ENCODE measurements around the gene THSD1. TPM values are rescaled to one million over a fixed set of nuclear protein-coding genes. Genes with fewer than 3 reads are reported as not detected.

THSD1 gene
- total RNA-seq, 2 donors from 2014 or later, result 6.5 to 7.3 TPM

DNA sequence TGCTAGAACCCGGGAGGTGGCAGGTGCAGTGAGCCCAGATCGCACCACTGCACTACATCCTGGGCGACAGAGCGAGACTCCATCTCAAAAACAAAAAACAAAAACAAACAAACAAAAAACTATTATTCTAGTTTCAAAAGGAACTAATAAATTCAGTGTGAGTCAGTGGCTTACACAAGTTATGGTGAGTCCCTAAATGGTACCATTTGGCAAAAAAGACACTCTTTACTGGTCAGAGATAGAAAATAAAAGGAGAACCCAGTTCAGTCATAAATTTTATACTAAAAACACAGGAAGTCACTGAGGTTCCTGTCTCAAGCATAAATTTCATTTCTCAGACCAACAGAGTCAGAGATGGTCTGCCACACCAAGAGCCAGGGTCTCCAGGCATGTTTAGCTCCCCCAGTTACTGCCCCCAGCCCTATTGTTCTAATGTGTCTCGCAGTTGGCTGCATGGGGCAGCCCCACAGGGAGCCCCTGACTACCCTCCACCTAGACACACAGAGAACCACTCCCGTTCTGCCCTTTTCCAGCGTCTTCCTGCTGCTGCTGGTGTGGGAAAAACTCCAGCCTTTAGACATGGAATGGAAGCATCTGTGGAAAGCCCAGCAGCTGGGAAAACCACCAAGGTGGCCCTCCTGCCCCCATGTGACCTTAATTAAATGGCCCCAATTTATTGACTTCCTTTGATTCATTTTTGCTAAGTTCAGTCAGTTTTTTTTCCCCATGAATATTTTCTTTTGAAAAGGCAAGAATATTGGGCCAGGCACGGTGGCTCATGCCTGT is 12.2 kb downstream of the THSD1 start:
- no peak for DNase-seq (ENCODE audit: low spot score)
- Histone ChIP-seq H3K27ac (no peak overlapping the region), H3K4me3 (no peak overlapping the region), H3K27me3 (no peaks in the 10 kb centered on the region), H3K4me1 (peaks cover 0 to 6% of the 10 kb centered on the region in 2 donors), H3K9me3 (no peaks in the 10 kb centered on the region), H3K36me3 (peaks cover 4% of the 10 kb centered on the region)
- TF ChIP-seq, protein P1, sequence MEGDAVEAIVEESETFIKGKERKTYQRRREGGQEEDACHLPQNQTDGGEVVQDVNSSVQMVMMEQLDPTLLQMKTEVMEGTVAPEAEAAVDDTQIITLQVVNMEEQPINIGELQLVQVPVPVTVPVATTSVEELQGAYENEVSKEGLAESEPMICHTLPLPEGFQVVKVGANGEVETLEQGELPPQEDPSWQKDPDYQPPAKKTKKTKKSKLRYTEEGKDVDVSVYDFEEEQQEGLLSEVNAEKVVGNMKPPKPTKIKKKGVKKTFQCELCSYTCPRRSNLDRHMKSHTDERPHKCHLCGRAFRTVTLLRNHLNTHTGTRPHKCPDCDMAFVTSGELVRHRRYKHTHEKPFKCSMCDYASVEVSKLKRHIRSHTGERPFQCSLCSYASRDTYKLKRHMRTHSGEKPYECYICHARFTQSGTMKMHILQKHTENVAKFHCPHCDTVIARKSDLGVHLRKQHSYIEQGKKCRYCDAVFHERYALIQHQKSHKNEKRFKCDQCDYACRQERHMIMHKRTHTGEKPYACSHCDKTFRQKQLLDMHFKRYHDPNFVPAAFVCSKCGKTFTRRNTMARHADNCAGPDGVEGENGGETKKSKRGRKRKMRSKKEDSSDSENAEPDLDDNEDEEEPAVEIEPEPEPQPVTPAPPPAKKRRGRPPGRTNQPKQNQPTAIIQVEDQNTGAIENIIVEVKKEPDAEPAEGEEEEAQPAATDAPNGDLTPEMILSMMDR (IDR thresholded peaks at IDR 0.05), result no peak

DNA sequence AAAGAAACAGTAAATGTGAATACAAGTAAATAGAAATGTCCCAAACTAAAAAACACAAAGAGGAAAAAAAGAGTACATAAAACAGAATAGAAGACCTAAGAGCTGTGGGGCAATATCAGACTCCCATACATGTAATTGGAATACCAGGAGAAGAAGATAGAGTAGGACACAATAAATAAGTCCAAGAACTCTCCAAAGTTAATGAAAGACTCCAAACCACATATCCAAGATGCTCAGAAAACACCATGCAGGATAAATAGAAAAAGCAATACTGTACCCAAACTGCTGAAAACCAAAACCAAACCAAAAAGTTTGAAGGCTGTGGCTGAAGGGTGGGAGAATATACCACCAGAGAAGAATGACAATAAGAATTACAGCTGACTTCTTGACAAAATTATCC is 18.3 kb downstream of the THSD1 start:
- H3K4me1 ChIP-seq, result peaks cover 0 to 4% of the 10 kb centered on the region in 2 donors
- no peaks in the 10 kb centered on the region for H3K27me3 ChIP-seq
- H3K4me3 ChIP-seq, result no peak overlapping the region
- no peaks in the 10 kb centered on the region for H3K36me3 ChIP-seq
- H3K9me3 ChIP-seq, result no peaks in the 10 kb centered on the region
- DNase-seq (ENCODE audit: low spot score), result no peak
- TF ChIP-seq, protein P1 (IDR thresholded peaks at IDR 0.05), result no peak
- no peak overlapping the region for H3K27ac ChIP-seq

DNA sequence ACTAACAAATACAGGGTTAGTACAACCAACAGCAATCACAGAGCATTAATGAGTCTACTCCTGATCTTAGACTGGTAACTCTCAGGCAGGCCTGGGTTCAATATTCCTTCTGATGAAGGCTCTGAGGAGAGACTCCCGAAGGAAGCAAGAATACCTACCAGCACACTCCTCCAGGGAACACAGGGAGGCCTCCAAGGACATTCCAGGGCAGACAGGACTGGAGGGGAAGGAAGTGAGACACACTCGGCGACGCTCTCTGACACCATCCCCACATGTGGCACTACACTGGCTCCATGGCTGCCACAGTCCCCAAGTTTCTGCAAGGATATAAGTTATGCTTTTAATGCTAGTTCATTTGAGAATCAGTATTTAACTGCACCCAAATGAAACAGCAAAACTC is 20.1 kb downstream of the THSD1 start:
- Histone ChIP-seq H3K9me3 (no peaks in the 10 kb centered on the region), H3K27ac (no peak overlapping the region), H3K36me3 (no peaks in the 10 kb centered on the region), H3K27me3 (no peaks in the 10 kb centered on the region), H3K4me1 (peaks cover 0 to 4% of the 10 kb centered on the region in 2 donors), H3K4me3 (no peak overlapping the region)
- TF ChIP-seq, protein P1 (IDR thresholded peaks at IDR 0.05), result no peak
- DNase-seq (ENCODE audit: low spot score), result no peak

DNA sequence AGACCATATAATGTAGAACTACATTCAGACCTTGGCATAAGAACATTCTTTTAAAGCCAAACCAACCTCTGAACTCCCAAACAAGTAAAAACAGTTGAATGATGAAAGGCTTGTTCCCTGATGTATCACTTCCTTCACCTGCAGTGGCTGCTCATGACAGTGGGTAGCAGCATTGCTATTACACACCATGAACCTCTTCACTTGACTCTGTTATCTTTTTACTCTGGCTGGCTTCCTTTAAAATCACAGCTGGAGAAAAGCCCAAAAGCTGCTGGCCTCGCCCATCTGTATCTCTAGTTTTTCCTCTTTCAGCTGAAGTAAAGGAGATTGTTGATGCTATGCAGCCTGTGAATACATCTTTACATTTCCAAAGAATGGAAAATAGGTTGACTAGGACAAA is 22.6 kb downstream of the THSD1 start:
- DNase-seq (ENCODE audit: low spot score), result no peak
- Histone ChIP-seq H3K36me3 (peaks cover under 1% of the 10 kb centered on the region), H3K9me3 (no peaks in the 10 kb centered on the region), H3K27ac (no peak overlapping the region), H3K4me3 (no peak overlapping the region), H3K4me1 (peaks cover 0 to 4% of the 10 kb centered on the region in 2 donors), H3K27me3 (no peaks in the 10 kb centered on the region)
- TF ChIP-seq, protein P1 (IDR thresholded peaks at IDR 0.05), result no peak

DNA sequence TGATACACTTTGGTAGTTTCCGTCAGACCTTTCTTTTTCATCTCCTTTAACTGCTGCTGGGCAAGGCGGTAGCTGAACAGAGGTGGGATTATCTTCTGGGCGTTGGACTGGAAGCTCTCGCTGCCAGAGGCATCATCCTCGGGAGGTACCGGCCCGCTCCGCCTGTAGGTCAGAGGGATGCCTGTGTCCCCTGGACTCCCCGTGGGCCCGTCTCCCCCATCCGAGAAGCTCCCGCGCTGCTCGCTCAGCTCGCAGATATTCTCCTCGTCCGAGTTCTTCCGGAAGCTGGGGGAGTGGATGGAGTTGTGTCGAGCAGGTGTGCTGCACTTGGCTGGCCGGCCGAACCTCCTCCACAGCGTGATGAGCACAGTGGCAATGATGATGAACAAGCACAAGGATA is 27.7 kb downstream of the THSD1 start:
- Histone ChIP-seq H3K4me1 (no peaks in the 10 kb centered on the region), H3K27ac (no peak overlapping the region), H3K4me3 (no peak overlapping the region), H3K27me3 (no peaks in the 10 kb centered on the region), H3K36me3 (peaks cover 10% of the 10 kb centered on the region), H3K9me3 (no peaks in the 10 kb centered on the region)
- TF ChIP-seq, protein P1 (IDR thresholded peaks at IDR 0.05), result no peak
- DNase-seq (ENCODE audit: low spot score), result no peak

DNA sequence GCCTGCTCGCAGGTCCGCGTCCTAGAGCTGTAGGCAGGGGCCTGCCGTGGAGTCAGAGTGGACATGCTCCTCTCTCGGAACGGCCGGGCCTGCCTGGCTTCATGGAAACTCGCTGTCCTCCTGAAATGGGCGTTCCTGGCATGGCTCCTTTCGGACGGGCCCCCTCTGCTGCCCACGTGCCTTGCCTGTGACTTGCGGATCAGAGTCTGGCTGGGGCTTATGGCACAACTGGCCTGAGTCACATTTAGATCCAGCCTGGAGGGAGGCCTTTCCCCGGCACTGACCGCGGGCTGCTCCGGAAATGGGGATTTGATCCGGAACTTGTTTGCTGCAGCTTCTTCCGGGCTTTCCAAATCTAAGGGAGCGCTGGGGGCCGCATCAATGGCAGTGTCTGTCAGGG is 28.1 kb downstream of the THSD1 start:
- no peaks in the 10 kb centered on the region for H3K27me3 ChIP-seq
- no peaks in the 10 kb centered on the region for H3K9me3 ChIP-seq
- H3K27ac ChIP-seq, result no peak overlapping the region
- TF ChIP-seq, protein P1 (IDR thresholded peaks at IDR 0.05), result no peak
- no peak overlapping the region for H3K4me3 ChIP-seq
- peaks cover 10% of the 10 kb centered on the region for H3K36me3 ChIP-seq
- H3K4me1 ChIP-seq, result no peaks in the 10 kb centered on the region
- no peak for DNase-seq (ENCODE audit: low spot score)

Data from right atrium auricular region (tissue), 2 donors.